ENCODE measurements around the gene ZGRF1.

- TF ChIP-seq ARNT (IDR thresholded peaks at IDR 0.05): no peak
- no peak for TF ChIP-seq HDGF (IDR thresholded peaks at IDR 0.05; ENCODE audit: borderline replicate concordance)
- no peak for TF ChIP-seq FOXM1 (IDR thresholded peaks at IDR 0.05; ENCODE audit: borderline replicate concordance)
- no peak for TF ChIP-seq L3MBTL2 (conservative IDR thresholded peaks at IDR 0.05)
- TF ChIP-seq ELF4 (IDR thresholded peaks at IDR 0.05): no peak
- TF ChIP-seq SP1 (IDR thresholded peaks at IDR 0.05): no peak
- TF ChIP-seq, protein P1, sequence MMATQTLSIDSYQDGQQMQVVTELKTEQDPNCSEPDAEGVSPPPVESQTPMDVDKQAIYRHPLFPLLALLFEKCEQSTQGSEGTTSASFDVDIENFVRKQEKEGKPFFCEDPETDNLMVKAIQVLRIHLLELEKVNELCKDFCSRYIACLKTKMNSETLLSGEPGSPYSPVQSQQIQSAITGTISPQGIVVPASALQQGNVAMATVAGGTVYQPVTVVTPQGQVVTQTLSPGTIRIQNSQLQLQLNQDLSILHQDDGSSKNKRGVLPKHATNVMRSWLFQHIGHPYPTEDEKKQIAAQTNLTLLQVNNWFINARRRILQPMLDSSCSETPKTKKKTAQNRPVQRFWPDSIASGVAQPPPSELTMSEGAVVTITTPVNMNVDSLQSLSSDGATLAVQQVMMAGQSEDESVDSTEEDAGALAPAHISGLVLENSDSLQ (IDR thresholded peaks at IDR 0.05): no peak
- TF ChIP-seq BHLHE40 (IDR thresholded peaks at IDR 0.05; ENCODE audit: borderline replicate concordance): no peak
- no peak for TF ChIP-seq FOXA1 (IDR thresholded peaks at IDR 0.05)
- no peak for TF ChIP-seq TARDBP (IDR thresholded peaks at IDR 0.05)
These were observed 116.8 kb downstream of the ZGRF1 start for GRCh38 chr4:112519689-112520597.

Measured in HEK293T (cell line).